ENCODE data around the gene ADAT2. TPM values are rescaled to one million over a fixed set of nuclear protein-coding genes. Genes with fewer than 3 reads are reported as not detected.

The ADAT2 gene
- polyA plus RNA-seq, 3 donors, result 0.08 to 9.7 (median 0.51) TPM

DNA sequence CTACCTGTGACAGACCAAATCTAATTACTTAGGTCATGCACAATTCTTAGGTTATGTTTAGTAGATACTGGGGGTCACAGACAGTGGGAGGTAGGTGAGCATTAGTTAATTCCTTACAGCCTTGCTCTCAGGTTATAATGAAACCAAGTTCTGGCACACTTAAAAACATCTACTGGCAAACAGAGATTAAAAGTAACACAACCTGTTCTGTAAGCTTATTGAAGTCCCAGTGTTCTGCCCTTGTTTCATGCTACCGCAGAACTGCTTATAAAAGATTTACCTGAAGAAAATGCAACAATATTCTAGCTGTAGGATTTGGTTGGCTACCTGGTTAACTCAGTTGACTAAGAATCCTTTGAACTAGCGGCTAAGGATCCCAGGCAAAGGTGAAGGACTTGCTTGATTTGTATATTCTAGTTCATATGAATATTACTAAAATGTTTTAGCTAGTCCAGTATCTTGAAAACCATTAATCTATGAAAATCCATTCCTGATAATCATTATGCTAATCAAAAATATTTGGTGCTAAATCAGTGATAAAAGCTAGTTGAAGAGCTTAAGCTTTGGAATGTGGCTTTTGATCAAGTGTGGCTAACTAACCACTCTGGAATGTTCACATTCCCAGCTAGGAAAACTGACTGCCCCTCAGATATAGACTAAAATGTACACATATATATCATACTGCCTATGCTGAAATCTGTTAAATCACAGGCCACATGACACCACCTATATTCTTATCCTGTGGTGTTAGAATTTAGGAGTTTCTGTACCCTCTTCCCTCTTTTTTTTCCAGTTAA lies 7.3 kb upstream of the ADAT2 start:
- TF ChIP-seq, protein P1, sequence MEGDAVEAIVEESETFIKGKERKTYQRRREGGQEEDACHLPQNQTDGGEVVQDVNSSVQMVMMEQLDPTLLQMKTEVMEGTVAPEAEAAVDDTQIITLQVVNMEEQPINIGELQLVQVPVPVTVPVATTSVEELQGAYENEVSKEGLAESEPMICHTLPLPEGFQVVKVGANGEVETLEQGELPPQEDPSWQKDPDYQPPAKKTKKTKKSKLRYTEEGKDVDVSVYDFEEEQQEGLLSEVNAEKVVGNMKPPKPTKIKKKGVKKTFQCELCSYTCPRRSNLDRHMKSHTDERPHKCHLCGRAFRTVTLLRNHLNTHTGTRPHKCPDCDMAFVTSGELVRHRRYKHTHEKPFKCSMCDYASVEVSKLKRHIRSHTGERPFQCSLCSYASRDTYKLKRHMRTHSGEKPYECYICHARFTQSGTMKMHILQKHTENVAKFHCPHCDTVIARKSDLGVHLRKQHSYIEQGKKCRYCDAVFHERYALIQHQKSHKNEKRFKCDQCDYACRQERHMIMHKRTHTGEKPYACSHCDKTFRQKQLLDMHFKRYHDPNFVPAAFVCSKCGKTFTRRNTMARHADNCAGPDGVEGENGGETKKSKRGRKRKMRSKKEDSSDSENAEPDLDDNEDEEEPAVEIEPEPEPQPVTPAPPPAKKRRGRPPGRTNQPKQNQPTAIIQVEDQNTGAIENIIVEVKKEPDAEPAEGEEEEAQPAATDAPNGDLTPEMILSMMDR (IDR thresholded peaks at IDR 0.05), result no peak
- H3K4me1 ChIP-seq (ENCODE audit: control insufficient read depth in 1 of 2, insufficient read depth in 2 of 2, low read length in 2 of 2), result no peaks in the 10 kb centered on the region
- H4K20me1 ChIP-seq (ENCODE audit: insufficient read depth, low read length), result no peaks in the 10 kb centered on the region
- peaks cover 7 to 13% of the 10 kb centered on the region in 2 donors for H3K36me3 ChIP-seq (replicated peaks in 1 of 2; ENCODE audit: control insufficient read depth in 1 of 2, insufficient read depth in 2 of 2, low read length in 2 of 2)
- no peak overlapping the region for H3K4me2 ChIP-seq (replicated peaks; ENCODE audit: extremely low read depth, low read length, poor library complexity, severe bottlenecking)
- H3K9ac ChIP-seq (ENCODE audit: insufficient read depth, low read length, poor library complexity, severe bottlenecking), result no peak overlapping the region
- H3K36me3 Mint-ChIP-seq, result peaks cover 15 to 19% of the 10 kb centered on the region in 2 donors
- H3K27ac Mint-ChIP-seq, result no peak overlapping the region
- no peak overlapping the region for H3K27ac ChIP-seq (ENCODE audit: low read depth in 1 of 2, low read length in 2 of 2)
- H3K4me1 Mint-ChIP-seq, result peaks cover 1% of the 10 kb centered on the region
- H3K27me3 ChIP-seq (ENCODE audit: control insufficient read depth in 2 of 2, insufficient read depth in 2 of 2, low read length in 2 of 2), result no peaks in the 10 kb centered on the region
- H3K4me3 ChIP-seq (replicated peaks in 1 of 3; ENCODE audit: low read depth in 2 of 3, low read length in 3 of 3), result no peak overlapping the region
- H3K9me3 ChIP-seq (replicated peaks in 1 of 2; ENCODE audit: control insufficient read depth in 1 of 2, insufficient read depth in 1 of 2, low read length in 2 of 2), result no peaks in the 10 kb centered on the region
- H3K9me3 Mint-ChIP-seq, result no peaks in the 10 kb centered on the region
- DNase-seq, result no peak
- H3K4me3 Mint-ChIP-seq, result no peak overlapping the region
- no peak overlapping the region for H2AFZ ChIP-seq (ENCODE audit: insufficient read depth, low read depth, low read length, poor library complexity, severe bottlenecking)
- peaks cover 3% of the 10 kb centered on the region for H3K79me2 ChIP-seq (ENCODE audit: insufficient read depth, low read length)
- intact Hi-C loops (cut with micrococcal nuclease), result loop anchor here in 1 of 2 donors (10.0 kb wide), 1 partner anchor 57 kb away; the partner anchor contains the start of gene FUCA2
- WGBS (ENCODE audit: insufficient coverage), result no CpG with 5 or more reads among the region's 2 CpGs
- no peaks in the 10 kb centered on the region for H3K27me3 Mint-ChIP-seq (ENCODE audit: low read depth in 3 of 3)

DNA sequence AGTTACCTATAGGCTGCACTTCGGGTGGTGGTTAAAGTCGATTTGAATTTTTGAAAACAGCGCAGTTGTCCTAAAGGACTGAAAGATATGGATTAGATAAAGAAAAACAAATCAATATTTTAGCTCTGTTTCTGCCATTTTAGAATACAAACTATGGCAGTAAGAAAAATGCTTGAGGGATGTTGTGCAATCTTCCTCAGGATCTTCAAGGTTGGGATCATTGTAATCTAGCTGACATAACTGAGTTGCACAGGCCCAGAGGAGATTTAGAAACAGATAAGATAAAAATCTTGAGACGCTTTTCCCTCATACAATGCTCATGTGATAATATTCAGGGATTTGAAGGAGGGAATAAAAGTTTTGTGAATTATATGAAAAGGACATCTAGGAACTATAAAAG lies 1.0 kb upstream of the ADAT2 start:
- Histone ChIP-seq H3K9me3 (replicated peaks in 1 of 2; ENCODE audit: control insufficient read depth in 1 of 2, insufficient read depth in 1 of 2, low read length in 2 of 2) (no peaks in the 10 kb centered on the region), H3K36me3 (replicated peaks in 1 of 2; ENCODE audit: control insufficient read depth in 1 of 2, insufficient read depth in 2 of 2, low read length in 2 of 2) (no peaks in the 10 kb centered on the region), H3K27ac (ENCODE audit: low read depth in 1 of 2, low read length in 2 of 2) (peak overlapping the region in 1 of 2 donors; percentile 85), H2AFZ (ENCODE audit: insufficient read depth, low read depth, low read length, poor library complexity, severe bottlenecking) (peak overlapping the region; percentile 91), H3K79me2 (ENCODE audit: insufficient read depth, low read length) (peaks cover 11% of the 10 kb centered on the region), H3K9ac (ENCODE audit: insufficient read depth, low read length, poor library complexity, severe bottlenecking) (peak overlapping the region; percentile 78), H3K27me3 (ENCODE audit: control insufficient read depth in 2 of 2, insufficient read depth in 2 of 2, low read length in 2 of 2) (no peaks in the 10 kb centered on the region), H3K4me3 (replicated peaks in 1 of 3; ENCODE audit: low read depth in 2 of 3, low read length in 3 of 3) (peak overlapping the region; percentile 52 to 90 (median 89)), H4K20me1 (ENCODE audit: insufficient read depth, low read length) (no peaks in the 10 kb centered on the region), H3K4me2 (replicated peaks; ENCODE audit: extremely low read depth, low read length, poor library complexity, severe bottlenecking) (peak overlapping the region; percentile 94), H3K4me1 (ENCODE audit: control insufficient read depth in 1 of 2, insufficient read depth in 2 of 2, low read length in 2 of 2) (peaks cover 14 to 16% of the 10 kb centered on the region in 2 donors)
- Mint-ChIP-seq H3K36me3 (no peaks in the 10 kb centered on the region), H3K4me1 (peaks cover 23% of the 10 kb centered on the region), H3K27ac (peak overlapping the region in 6 of 7 donors; percentile 88 to 96 (median 92)), H3K4me3 (peak overlapping the region; percentile 97), H3K27me3 (ENCODE audit: low read depth in 3 of 3) (peaks cover 0 to 2% (median 0%) of the 10 kb centered on the region in 3 donors), H3K9me3 (no peaks in the 10 kb centered on the region)
- no CpG with 5 or more reads among the region's 4 CpGs for WGBS (ENCODE audit: insufficient coverage)
- intact Hi-C loops (cut with micrococcal nuclease), result loop anchor here in 1 of 2 donors (10.0 kb wide), 1 partner anchor 63 kb away; the partner anchor contains the start of gene FUCA2
- peak in 1 of 3 donors; percentile 2 for DNase-seq
- TF ChIP-seq, protein P1 (IDR thresholded peaks at IDR 0.05), result no peak
